Measurements from ENCODE around the gene RASSF10. TPM values are rescaled to one million over a fixed set of nuclear protein-coding genes. Genes with fewer than 3 reads are reported as not detected.

The RASSF10 gene
- total and polyA plus RNA-seq, 8 donors: 2.0 to 22.2 (median 15.6) TPM

GRCh38 chr11:12963792-12964536, 45.2 kb upstream of the RASSF10 start:
- peak; percentile 95 for ATAC-seq
- Histone ChIP-seq H3K4me3 (no peak overlapping the region), H3K27ac (no peak overlapping the region), H3K4me1 (no peaks in the 10 kb centered on the region), H3K36me3 (no peaks in the 10 kb centered on the region), H3K27me3 (no peaks in the 10 kb centered on the region), H3K9me3 (no peaks in the 10 kb centered on the region)
- DNase-seq: peak in 3 of 4 donors; percentile 36 to 70 (median 59)
- TF ChIP-seq CTCF (IDR thresholded peaks at IDR 0.05): peak; percentile 78 to 81
- intact Hi-C loops (cut with DNase I): no loop called here

- no peaks in the 10 kb centered on the region for H3K36me3 ChIP-seq
- ATAC-seq (no peak), DNase-seq (no peak)
- no peak overlapping the region for H3K27ac ChIP-seq
- no peak overlapping the region for H3K4me3 ChIP-seq
- no peaks in the 10 kb centered on the region for H3K27me3 ChIP-seq
- H3K9me3 ChIP-seq: no peaks in the 10 kb centered on the region
- H3K4me1 ChIP-seq: no peaks in the 10 kb centered on the region
- intact Hi-C loops (cut with DNase I): no loop called here
- TF ChIP-seq CTCF (IDR thresholded peaks at IDR 0.05): no peak
These were observed 44.5 kb upstream of the RASSF10 start for GRCh38 chr11:12964650-12965049.

GRCh38 chr11:12966002-12966401, 43.1 kb upstream of the RASSF10 start:
- no peaks in the 10 kb centered on the region for H3K27me3 ChIP-seq
- intact Hi-C loops (cut with DNase I): no loop called here
- DNase-seq: no peak
- no peak overlapping the region for H3K4me3 ChIP-seq
- H3K27ac ChIP-seq: no peak overlapping the region
- ATAC-seq: no peak
- TF ChIP-seq CTCF (IDR thresholded peaks at IDR 0.05): no peak
- H3K4me1 ChIP-seq: no peaks in the 10 kb centered on the region
- no peaks in the 10 kb centered on the region for H3K9me3 ChIP-seq
- no peaks in the 10 kb centered on the region for H3K36me3 ChIP-seq

GRCh38 chr11:12968101-12968500, 41.0 kb upstream of the RASSF10 start:
- H3K27me3 ChIP-seq: no peaks in the 10 kb centered on the region
- intact Hi-C loops (cut with DNase I): no loop called here
- no peaks in the 10 kb centered on the region for H3K9me3 ChIP-seq
- no peak overlapping the region for H3K4me3 ChIP-seq
- ATAC-seq (no peak), DNase-seq (no peak)
- H3K4me1 ChIP-seq: no peaks in the 10 kb centered on the region
- no peaks in the 10 kb centered on the region for H3K36me3 ChIP-seq
- H3K27ac ChIP-seq: no peak overlapping the region
- no peak for TF ChIP-seq CTCF (IDR thresholded peaks at IDR 0.05)

GRCh38 chr11:12968826-12969225, 40.3 kb upstream of the RASSF10 start:
- H3K27me3 ChIP-seq: no peaks in the 10 kb centered on the region
- no peak for TF ChIP-seq CTCF (IDR thresholded peaks at IDR 0.05)
- no peak overlapping the region for H3K27ac ChIP-seq
- DNase-seq: no peak
- no peak overlapping the region for H3K4me3 ChIP-seq
- intact Hi-C loops (cut with DNase I): no loop called here
- no peaks in the 10 kb centered on the region for H3K36me3 ChIP-seq
- no peak for ATAC-seq
- no peaks in the 10 kb centered on the region for H3K9me3 ChIP-seq
- H3K4me1 ChIP-seq: no peaks in the 10 kb centered on the region

All from left lung (tissue), 10 donors.